Hepatocyte (in vitro differentiated cells): ENCODE measurements around the gene CYP1B1.

Source experiments
- EZH2 ChIP-seq: fragments of 200-600 bp; sonication (generic); IDR thresholded peaks from 2 replicates; pipeline ENCODE4 v1.6.1; 2016; ENCODE audit warnings: antibody characterized with exemption, mild to moderate bottlenecking, borderline replicate concordance
- TF ChIP-seq, protein P1 (sequence below): fragments of 200-600 bp; sonication (generic); IDR thresholded peaks from 2 replicates; pipeline ENCODE4 v1.5.1; 2016; ENCODE audit warnings: antibody characterized with exemption, mild to moderate bottlenecking; ENCODE audit not compliant: poor library complexity

DNA sequence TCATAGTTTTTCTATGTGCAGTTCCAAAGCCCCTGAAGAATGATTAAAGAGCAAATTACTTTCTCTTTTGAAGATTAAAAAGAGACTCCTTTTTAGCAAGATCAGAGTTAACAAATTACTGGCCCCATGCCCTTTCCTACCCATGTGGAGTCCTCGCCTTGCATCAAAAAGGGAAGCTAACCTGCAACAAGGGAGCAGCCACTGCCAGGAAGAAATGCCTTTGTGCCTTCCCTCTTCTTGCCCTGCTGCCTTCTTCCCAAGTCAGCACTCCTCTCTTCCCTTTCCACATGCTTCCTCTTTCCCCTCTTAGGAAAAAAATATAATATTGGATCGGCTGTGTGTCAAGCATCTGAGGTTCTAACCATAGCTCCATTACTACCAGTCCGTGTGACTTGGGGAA lies 37.1 kb upstream of the CYP1B1 start:
- TF ChIP-seq, protein P1, sequence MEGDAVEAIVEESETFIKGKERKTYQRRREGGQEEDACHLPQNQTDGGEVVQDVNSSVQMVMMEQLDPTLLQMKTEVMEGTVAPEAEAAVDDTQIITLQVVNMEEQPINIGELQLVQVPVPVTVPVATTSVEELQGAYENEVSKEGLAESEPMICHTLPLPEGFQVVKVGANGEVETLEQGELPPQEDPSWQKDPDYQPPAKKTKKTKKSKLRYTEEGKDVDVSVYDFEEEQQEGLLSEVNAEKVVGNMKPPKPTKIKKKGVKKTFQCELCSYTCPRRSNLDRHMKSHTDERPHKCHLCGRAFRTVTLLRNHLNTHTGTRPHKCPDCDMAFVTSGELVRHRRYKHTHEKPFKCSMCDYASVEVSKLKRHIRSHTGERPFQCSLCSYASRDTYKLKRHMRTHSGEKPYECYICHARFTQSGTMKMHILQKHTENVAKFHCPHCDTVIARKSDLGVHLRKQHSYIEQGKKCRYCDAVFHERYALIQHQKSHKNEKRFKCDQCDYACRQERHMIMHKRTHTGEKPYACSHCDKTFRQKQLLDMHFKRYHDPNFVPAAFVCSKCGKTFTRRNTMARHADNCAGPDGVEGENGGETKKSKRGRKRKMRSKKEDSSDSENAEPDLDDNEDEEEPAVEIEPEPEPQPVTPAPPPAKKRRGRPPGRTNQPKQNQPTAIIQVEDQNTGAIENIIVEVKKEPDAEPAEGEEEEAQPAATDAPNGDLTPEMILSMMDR = no peak
- no peak for TF ChIP-seq EZH2
